ENCODE results near the gene ZNF423.

ZNF423 gene

GRCh38 chr16:49726155-49726554, 129.8 kb downstream of the ZNF423 start:
- DNase-seq (ENCODE audit: low read depth, low spot score) = no peak

- DNase-seq (ENCODE audit: low read depth, low spot score) = no peak
Measured at GRCh38 chr16:49725651-49726050, 130.3 kb downstream of the ZNF423 start.

GRCh38 chr16:49724774-49725173, 131.1 kb downstream of the ZNF423 start:
- no peak for DNase-seq (ENCODE audit: low read depth, low spot score)

- DNase-seq (ENCODE audit: low read depth, low spot score) = no peak
Measured at GRCh38 chr16:49723310-49723709, 132.6 kb downstream of the ZNF423 start.

GRCh38 chr16:49720225-49720624, 135.7 kb downstream of the ZNF423 start:
- no peak for DNase-seq (ENCODE audit: low read depth, low spot score)

GRCh38 chr16:49717689-49718088, 138.2 kb downstream of the ZNF423 start:
- DNase-seq (ENCODE audit: low read depth, low spot score) = no peak

GRCh38 chr16:49716339-49716934, 139.5 kb downstream of the ZNF423 start:
- no peak for DNase-seq (ENCODE audit: low read depth, low spot score)

- no peak for DNase-seq (ENCODE audit: low read depth, low spot score)
Measured at GRCh38 chr16:49713770-49714169, 142.1 kb downstream of the ZNF423 start.

- no peak for DNase-seq (ENCODE audit: low read depth, low spot score)
Measured at GRCh38 chr16:49712542-49712941, 143.4 kb downstream of the ZNF423 start.

- DNase-seq (ENCODE audit: low read depth, low spot score) = no peak
Measured at GRCh38 chr16:49712106-49712505, 143.8 kb downstream of the ZNF423 start.

- DNase-seq (ENCODE audit: low read depth, low spot score) = no peak
Measured at GRCh38 chr16:49709057-49709456, 146.9 kb downstream of the ZNF423 start.

- no peak for DNase-seq (ENCODE audit: low read depth, low spot score)
Measured at GRCh38 chr16:49708491-49708890, 147.4 kb downstream of the ZNF423 start.

- no peak for DNase-seq (ENCODE audit: low read depth, low spot score)
Measured at GRCh38 chr16:49706620-49707355, 149.1 kb downstream of the ZNF423 start.

- DNase-seq (ENCODE audit: low read depth, low spot score) = no peak
Measured at GRCh38 chr16:49704586-49705155, 151.2 kb downstream of the ZNF423 start.

- DNase-seq (ENCODE audit: low read depth, low spot score) = no peak
Measured at GRCh38 chr16:49703483-49703882, 152.4 kb downstream of the ZNF423 start.

- DNase-seq (ENCODE audit: low read depth, low spot score) = peak; percentile 64
Measured at GRCh38 chr16:49701789-49702494, 154.0 kb downstream of the ZNF423 start.

GRCh38 chr16:49701065-49701685, 154.7 kb downstream of the ZNF423 start:
- no peak for DNase-seq (ENCODE audit: low read depth, low spot score)

GRCh38 chr16:49700251-49701064, 155.5 kb downstream of the ZNF423 start:
- DNase-seq (ENCODE audit: low read depth, low spot score) = peak; percentile 42

GRCh38 chr16:49699841-49700175, 156.1 kb downstream of the ZNF423 start:
- DNase-seq (ENCODE audit: low read depth, low spot score) = no peak

GRCh38 chr16:49698931-49699840, 156.7 kb downstream of the ZNF423 start:
- no peak for DNase-seq (ENCODE audit: low read depth, low spot score)

Measured in iPS DF 19.7 (cell line).